HG02571 (cell line): ENCODE measurements around the gene NPAT.
"Not testable (repeated sequence)": the region's sequence is repeated elsewhere in the genome, so short reads cannot be mapped to it uniquely, and the experiment has no call there.

ENCODE experiments used
- ATAC-seq: cut with Tn5 transposase; IDR thresholded peaks from one replicate; pipeline ENCODE4 v1.9.1; 2021; ENCODE audit warnings: mild to moderate bottlenecking, moderate library complexity; ENCODE audit not compliant: unreplicated experiment

NPAT gene

DNA sequence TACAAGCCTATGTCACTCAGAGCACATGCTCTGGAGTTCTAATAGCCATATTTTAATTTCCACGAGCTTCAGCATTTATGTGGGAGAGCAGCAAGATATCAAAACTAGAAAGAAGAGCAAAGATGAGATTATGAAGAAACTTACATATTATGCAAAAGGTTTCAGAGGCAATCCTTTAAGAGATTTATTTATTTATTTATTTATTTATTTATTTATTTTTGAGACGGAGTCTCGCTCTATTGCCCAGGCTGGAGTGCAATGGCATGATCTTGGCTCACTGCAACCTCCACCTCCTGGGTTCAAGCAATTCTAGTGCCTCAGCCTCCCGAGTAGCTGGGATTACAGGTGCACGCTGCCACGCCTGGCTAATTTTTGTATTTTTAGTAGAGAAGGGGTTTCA, 59.6 kb downstream of the NPAT start:
- ATAC-seq, result not testable (repeated sequence)

DNA sequence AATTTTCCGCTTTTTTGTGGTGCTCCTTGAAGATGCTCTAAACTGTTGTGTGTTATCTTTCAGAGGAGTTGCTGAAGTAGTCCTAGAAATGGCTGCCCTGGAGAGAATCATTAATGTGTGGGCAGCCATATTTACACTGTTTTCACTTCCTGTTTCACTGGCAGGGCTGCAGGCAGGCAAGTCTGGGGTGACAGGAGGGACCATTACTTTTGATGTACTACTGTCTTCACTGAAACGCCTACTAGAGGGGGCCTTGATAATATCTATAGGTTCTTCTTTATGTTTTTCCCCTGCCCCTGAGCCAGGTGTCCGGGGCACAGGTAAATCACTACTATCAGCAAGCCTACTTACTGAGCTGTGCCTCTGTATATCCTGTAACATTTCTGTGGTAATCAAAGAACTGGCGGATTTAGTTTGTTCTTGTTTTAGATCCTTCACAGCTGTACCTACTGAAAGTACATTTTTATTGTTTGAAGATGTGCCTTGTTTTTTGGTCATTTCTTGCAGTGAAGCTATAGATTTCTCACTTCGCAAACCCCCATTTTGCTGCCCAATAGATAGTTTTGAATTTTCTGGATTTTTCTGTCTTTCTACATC, 61.4 kb downstream of the NPAT start:
- peak; percentile 97 for ATAC-seq

DNA sequence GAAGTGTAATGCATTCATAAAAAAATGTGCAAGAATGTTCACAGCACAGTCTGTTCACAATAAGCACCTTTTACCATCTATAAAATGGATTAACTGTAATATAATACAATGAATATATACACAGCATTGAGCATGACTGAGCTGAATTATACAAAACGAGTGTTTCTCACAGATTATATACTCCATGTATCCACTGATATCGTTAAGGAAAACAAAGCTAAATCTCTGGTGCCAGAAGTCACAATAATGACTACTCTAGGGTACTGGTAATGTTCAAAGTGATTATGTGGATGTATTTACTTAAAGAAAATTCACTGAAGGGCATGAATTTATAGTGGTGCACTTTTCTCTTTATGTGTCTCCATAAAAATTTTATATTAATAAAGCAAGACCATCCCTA, 67.8 kb downstream of the NPAT start:
- no peak for ATAC-seq

DNA sequence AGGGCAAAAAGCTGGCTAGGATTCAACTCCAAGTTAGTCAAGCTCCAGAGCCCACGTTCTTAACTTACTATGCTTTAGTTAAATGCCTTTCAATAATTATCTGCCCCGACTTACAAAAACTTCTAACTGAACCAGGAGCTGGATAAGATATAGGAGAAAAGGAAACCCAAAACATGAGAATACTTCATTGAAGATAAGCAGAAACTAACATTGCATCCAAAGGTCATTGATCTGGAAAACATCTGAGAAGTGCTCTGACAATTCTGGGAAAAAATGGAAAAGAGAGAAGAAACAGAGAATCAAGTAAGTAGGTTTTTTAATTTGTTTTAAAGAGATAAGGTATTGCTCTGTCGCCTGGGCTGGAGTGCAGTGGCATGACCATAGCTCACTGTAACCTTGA, 73.9 kb downstream of the NPAT start:
- ATAC-seq, result no peak

DNA sequence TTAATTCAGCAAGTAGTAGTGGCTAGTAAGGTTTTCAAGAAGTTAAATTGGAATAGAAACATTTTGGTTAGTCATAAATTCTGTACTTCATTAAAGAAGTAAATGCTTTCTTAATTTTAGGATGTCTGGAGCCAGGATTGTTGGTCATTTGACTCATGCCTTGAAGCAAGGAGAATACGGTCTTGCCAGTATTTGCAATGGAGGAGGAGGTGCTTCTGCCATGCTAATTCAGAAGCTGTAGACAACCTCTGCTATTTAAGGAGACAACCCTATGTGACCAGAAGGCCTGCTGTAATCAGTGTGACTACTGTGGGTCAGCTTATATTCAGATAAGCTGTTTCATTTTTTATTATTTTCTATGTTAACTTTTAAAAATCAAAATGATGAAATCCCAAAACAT, 75.3 kb downstream of the NPAT start:
- no peak for ATAC-seq

DNA sequence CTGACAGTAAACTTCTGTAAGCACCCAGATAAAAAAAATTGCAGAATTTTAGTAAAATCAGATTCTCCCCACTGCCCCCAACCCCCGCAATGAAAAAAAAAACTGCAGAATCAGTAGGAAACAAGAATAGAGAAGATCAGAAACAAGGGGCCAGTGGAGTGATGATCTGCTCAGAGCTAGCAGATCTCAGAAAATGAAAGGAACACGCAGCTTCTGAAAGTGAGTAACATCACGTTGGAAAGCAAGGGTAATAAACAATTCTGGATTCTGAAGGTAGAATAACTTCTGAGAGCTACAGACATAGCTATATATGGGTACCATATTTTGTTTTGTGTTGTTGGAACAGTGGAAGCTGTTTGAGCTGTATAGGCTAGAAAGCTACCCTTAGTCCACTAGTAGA, 77.8 kb downstream of the NPAT start:
- ATAC-seq, result no peak

DNA sequence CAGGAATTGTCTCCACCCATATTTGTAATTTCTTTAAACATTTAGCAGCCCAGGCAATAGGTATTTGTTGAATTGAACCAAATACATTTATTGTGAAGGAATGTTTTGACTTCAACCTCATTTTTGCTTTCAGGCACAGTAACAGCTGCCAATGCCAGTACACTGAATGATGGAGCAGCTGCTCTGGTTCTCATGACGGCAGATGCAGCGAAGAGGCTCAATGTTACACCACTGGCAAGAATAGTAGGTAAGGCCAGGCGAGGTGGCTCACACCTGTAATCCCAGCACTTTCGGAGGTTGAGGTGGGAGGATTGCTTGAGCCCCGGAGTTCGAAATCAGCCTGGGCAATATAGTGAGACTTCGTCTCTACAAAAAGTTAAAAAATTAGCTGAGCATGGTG, 80.1 kb downstream of the NPAT start:
- no peak for ATAC-seq

DNA sequence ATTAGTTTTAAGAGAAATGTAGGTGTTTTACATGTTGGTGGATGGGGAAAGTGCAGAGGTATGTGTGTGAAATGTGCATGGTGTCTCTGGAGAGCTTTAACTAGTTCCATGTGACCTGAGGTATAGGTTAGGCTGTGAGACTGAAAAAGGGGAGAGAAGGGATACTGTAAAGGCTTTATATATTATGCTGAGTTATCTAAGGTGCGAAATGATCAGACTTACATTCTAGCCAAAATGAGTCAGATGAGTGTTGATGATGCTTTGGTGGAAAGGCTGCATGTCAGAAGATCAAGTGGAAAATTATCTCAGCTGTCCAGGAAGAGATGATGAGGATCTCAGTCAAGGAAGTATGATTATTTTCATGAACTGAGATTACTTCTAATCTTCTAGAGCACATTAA, 85.2 kb downstream of the NPAT start:
- ATAC-seq, result no peak

DNA sequence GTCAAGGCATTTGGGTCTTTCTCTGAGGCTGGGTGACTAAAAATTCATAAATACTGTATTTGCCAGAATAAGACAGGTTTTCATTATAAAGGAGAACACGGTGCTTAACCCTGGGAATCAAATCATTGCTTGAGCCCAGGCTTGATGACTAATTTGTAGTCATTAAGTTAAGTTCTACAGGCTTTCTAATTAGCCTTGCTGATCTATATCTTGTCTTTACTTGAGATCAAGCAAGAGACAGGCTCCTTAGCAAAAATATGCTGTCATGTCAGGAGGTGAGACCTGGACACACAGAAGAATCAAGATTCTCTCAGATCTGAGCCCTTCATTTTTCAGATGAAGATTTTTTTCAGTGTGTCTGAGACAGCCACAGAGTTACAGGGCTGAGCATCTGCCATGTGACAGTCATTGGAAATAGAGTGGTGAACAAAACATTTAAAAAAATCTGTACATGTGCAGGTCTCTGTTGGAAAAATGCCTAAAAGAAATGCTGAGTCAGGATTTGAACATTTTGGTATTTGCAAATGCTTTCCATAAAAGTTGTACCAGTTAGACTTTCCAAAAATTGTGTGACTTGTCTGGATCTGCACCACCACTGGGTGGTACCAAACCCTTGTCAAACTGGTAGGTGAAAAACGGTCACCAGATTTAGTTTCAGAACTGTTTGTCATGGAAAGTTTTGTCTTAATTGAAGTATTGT, 86.4 kb downstream of the NPAT start:
- no peak for ATAC-seq

DNA sequence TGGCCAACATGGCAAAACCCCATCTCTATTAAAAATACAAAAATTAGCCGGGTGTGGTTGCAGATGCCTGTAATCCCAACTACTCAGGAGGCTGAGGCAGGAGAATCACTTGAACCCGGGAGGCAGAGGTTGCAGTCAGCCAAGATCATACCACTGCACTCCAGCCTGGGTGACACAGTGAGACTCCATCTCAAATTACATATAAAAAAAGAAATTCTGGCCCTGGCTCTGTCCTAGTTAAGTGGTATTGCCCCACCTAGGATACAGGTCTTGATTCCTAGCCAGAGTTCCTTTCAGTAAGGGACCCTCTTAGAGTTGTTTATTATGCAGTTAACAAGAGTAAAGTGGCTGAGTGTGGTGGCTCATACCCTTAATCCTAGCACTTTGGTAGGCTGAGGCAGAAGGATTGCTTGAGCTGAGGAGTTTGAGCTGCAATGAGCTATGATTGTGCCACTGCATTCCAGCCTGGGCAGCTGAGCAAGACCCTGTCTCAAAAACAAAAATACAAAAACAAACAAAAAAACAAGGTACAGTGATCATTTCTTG, 89.4 kb downstream of the NPAT start:
- not testable (repeated sequence) for ATAC-seq

DNA sequence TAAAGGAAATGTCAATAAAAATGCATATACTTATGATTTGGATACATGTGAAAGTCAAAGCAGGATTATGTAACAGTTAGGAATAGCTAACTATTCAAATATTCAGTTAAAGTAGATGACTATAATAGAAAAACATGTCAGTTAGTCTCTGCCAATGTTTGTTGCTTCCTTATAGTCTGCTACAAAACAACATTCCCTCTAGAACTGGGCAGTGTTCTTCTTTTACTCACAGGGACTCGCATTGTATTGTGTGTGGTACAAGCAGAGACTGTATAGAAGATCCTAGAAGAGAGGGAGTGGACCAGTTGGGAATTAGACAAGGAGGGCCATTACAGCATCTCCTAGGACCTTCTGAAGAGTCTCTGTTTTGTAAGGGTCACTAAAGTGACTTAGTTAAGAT, 90.4 kb downstream of the NPAT start:
- ATAC-seq, result no peak

DNA sequence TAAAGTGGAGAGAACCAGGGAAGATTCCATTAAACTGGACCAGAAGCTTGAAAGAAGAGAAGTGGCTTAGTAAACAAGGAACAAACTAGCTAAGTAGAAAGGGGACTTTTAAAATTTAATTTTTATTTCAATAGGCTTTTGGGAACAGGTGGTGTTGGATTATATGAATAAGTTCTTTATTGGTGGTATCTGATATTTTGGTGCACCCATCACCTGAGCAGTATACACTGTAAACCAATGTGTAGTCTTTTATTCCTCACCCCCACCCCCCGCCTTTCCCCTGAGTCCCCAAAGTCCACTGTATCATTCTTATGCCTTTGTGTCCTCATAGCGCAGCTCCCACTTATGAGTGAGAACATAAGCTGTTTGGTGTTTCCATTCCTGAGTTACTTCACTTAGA, 93.7 kb downstream of the NPAT start:
- ATAC-seq, result no peak

DNA sequence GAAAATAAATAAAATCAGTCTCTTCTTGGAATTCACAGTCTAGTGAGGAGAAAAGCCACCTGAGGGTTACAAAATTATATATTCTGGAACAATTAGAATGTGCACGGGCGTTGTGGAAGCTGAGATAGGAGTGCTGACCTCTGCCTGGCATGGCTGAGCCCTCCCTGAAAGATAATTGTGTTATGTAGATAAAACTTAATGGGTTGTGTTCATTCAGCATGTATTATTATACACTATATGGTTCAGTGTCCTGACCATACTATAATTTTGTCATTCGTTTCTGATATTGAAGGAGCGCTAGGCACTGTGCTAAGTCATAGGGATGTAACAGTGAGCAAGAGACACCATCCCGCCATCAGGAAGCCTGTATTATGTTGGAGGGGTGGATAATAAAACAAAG, 97.3 kb downstream of the NPAT start:
- ATAC-seq, result no peak

DNA sequence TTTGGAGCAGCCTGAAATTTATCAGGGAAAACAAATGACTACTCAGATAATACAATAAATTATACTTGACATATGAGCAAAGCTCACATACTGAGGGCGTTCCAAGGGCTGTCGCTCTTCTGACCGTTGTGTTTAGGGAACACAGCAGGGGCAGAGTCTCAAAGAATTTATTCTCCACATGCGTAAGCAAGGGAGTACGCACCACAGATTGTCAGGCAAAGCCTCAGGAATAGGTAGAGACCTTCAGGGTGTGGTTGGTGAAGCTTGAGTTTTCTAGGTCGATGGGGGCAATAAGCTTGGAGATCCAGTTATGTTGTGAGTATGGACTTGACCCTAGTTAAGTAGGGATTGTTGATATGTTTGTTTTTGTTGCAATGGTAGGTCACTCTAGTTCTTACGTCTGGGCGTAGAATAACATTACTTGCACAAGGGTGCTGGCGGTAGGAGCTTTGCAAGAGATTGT, 100.2 kb downstream of the NPAT start:
- ATAC-seq, result no peak

DNA sequence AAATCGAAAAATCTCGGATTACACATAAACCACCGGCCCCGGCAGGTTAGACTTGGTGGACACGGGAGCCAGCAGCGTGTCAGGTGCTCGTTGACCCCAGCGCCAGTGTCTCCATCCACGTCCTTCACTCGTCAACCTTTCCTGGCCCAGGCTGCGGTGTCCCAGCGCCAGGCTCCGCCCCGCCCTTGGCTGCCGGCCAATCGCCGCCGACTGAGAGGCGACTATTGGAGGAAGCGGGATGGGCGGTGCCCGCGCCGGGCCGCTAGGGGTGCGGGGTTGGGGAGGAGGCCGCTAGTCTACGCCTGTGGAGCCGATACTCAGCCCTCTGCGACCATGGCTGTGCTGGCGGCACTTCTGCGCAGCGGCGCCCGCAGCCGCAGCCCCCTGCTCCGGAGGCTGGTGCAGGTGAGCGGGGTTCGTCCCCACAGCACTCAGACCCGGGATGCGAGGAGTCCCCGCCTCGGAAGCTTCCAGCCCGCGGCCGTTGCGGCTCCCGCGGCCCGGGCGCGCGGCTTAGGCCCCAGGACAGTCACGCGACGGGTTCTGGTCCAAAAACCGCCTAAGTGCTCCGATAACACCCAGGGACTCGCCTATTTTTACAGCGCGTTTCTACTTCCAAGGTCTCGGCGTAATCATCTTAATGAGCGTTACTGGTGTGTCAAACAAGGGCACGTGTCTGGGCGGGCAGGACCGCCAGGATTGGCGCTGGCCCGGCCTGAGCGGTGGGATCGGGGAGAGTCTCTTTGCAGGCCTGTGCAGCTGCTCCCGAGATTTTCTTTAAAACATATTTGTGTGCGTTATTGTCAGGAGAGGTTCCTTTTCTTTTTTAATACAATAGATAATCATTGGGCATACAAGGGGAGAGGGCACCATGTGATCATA, 100.9 kb downstream of the NPAT start, which contains the start of gene ACAT1:
ACAT1 (plus strand) TSS at position 294 of the 882 bp plus-strand sequence; CDS start at position 334, 40 bp downstream.
- peak; percentile 96 for ATAC-seq

DNA sequence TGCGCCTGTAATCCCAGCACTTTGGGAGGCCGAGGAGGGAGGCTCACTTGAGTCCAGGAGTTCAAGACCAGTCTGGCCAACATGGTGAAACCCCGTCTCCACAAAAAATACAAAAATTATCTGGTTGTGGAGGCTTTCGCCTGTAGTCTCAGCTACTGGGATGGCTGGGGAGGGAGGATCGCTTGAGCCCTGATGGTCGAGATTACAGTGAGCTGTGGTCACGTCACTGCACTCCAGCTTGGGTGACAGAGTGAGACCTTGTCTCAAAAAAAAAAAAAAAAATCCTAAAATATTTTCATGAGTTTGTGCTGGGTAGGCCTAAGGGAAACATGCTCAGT, 101.5 kb downstream of the NPAT start:
- peak; percentile 3 for ATAC-seq

DNA sequence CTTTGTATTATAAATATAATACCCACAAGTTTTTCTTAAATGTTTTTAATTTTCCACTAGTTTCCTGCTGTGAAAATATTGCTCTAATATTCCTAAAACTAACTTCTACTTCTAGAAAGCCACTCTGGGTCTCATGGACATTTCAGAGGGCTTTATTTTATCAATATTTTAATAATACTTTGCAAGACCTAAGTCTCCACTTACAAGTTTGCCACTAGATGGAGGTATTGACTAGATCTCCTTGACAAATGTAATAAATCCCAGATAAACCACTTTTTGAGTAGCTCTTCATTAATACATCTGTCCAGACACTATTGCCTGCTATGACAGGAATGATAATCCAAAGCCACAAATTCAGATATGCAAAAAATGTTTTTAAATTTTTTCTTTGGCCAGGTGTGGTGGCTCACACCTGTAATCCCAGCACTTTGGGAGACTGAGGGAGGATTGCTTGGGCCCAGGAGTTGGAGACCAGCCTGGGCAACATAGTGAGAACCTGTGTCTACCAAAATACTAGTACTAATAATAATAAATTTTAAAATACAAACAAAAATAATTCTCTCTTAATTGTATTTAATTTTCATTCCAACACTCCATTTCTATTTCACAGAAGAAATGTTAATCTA, 104.6 kb downstream of the NPAT start:
- no peak for ATAC-seq

DNA sequence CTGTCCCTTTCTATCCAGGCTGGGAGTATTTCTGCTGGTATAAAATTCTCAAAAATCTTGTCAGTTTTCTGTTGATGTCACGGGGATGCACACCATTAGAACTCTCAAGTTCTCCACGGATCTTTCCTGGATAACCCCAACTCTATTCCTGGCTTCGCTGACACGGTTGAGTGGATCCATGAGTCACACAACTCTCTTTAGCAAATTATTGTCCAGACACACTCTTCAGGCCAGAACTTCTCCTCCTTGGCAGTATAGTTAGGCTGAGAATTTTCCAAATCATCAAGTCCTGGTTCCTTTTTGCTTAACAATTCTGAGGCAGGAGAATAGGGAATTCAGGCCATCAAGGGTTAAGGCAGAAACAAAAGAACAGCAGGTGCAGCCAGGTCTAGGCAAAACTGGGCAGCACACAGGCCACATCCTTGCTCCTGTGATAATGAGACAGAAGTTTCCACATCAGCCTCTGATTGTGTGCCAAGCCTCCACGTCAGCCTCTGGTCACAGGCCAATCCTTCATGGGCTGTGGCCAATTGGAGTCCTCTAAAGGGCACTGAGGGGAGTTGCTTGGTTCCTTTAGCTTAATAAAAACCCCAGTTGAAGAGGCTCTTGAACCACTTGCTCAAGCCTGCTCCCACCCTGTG, 106.8 kb downstream of the NPAT start:
- no peak for ATAC-seq

DNA sequence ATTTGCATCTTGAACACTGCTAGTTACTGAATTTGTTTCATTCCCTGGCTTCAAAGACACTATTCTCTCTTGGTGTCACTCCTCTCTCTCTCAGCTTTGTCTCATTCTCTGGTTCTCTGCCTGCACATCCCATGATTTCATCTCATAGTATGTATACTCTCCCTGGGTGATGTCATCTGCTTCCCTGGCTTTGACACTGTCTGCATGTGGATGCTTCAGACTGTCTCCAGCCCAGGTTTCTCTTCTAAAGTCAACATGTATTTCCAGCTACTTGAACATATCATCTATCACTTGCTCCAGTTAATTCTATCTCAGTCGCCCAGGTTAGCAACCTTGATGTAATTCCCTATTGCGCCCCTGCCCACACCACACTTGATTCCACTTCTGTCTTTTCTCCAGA, 110.4 kb downstream of the NPAT start:
- ATAC-seq, result no peak

DNA sequence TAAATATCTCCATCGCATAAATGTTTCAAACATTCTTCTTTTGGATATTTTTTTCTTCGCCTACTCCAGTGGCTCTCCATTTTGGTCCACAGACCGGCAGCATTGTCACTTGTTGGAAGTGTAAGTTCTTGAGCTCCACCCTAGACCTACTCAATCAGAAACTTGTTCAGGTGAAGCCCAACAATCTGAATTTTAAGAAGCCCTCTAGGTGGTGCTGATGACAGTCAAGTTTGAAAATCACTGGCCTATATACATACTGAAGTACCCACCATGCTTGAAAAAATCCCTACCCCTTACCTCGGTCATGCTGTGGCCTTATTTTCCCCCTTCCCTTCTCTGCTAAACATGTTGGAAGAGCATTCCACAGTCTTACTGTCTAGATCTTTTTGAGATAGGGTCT, 111.3 kb downstream of the NPAT start:
- no peak for ATAC-seq
